Measurements from ENCODE around the gene UBR1. TPM values are rescaled to one million over a fixed set of nuclear protein-coding genes. Genes with fewer than 3 reads are reported as not detected.

The UBR1 gene
- total and polyA plus RNA-seq, 2 experiments from 2014 or later, result 17.2 to 19.6 TPM

- Mint-ChIP-seq H3K27ac (peak overlapping the region; percentile 66; the same call in 1 of the 2 replicates), H3K4me3 (peak overlapping the region; percentile 98), H3K9me3 (no peaks in the 10 kb centered on the region), H3K36me3 (ENCODE audit: low read depth) (no peaks in the 10 kb centered on the region), H3K27me3 (ENCODE audit: insufficient read depth, low read depth, poor library complexity) (peaks cover 9% of the 10 kb centered on the region), H3K4me1 (peaks cover 16% of the 10 kb centered on the region)
- DNase-seq (ENCODE audit: low spot score), result peak; percentile 67
- H3K4me3 ChIP-seq, result peak overlapping the region; percentile 89
- H3K79me2 ChIP-seq (replicated peaks; ENCODE audit: insufficient read depth), result peaks cover 44% of the 10 kb centered on the region
- H3F3A ChIP-seq (replicated peaks; ENCODE audit: low read depth), result no peaks in the 10 kb centered on the region
- H3K4me2 ChIP-seq, result peak overlapping the region; percentile 95
- no peak overlapping the region for H3K27ac ChIP-seq (ENCODE audit: low read depth)
- H2AFZ ChIP-seq, result peak overlapping the region; percentile 98
- peaks cover 8% of the 10 kb centered on the region; the same call in 1 of the 2 replicates for H4K20me1 ChIP-seq (replicated peaks; ENCODE audit: insufficient read depth)
- H3K4me1 ChIP-seq (ENCODE audit: insufficient read depth), result peaks cover 4% of the 10 kb centered on the region; the same call in 1 of the 2 replicates
- ATAC-seq, result peak; percentile 4
- H3K9me2 ChIP-seq (ENCODE audit: insufficient read depth), result no peaks in the 10 kb centered on the region
- TF ChIP-seq, protein P1, sequence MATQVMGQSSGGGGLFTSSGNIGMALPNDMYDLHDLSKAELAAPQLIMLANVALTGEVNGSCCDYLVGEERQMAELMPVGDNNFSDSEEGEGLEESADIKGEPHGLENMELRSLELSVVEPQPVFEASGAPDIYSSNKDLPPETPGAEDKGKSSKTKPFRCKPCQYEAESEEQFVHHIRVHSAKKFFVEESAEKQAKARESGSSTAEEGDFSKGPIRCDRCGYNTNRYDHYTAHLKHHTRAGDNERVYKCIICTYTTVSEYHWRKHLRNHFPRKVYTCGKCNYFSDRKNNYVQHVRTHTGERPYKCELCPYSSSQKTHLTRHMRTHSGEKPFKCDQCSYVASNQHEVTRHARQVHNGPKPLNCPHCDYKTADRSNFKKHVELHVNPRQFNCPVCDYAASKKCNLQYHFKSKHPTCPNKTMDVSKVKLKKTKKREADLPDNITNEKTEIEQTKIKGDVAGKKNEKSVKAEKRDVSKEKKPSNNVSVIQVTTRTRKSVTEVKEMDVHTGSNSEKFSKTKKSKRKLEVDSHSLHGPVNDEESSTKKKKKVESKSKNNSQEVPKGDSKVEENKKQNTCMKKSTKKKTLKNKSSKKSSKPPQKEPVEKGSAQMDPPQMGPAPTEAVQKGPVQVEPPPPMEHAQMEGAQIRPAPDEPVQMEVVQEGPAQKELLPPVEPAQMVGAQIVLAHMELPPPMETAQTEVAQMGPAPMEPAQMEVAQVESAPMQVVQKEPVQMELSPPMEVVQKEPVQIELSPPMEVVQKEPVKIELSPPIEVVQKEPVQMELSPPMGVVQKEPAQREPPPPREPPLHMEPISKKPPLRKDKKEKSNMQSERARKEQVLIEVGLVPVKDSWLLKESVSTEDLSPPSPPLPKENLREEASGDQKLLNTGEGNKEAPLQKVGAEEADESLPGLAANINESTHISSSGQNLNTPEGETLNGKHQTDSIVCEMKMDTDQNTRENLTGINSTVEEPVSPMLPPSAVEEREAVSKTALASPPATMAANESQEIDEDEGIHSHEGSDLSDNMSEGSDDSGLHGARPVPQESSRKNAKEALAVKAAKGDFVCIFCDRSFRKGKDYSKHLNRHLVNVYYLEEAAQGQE (IDR thresholded peaks at IDR 0.05; ENCODE audit: unreplicated experiment), result no peak
- TF ChIP-seq CREB1 (CRISPR knock-in tag; IDR thresholded peaks at IDR 0.05; ENCODE audit: low read depth) (no peak), ZNF462 (CRISPR knock-in tag; IDR thresholded peaks at IDR 0.05) (no peak), POLR2AphosphoS5 (IDR thresholded peaks at IDR 0.05; ENCODE audit: low read depth) (no peak), ZNF114 (CRISPR knock-in tag; IDR thresholded peaks at IDR 0.05) (no peak), ZNF331 (CRISPR knock-in tag; IDR thresholded peaks at IDR 0.05; ENCODE audit: low read depth) (no peak), ETS1 (IDR thresholded peaks at IDR 0.05) (no peak), STAT1 (IDR thresholded peaks at IDR 0.05; ENCODE audit: unreplicated experiment) (no peak)
- peaks cover 12% of the 10 kb centered on the region; the same call in 1 of the 2 replicates for H3K27me3 ChIP-seq (ENCODE audit: insufficient read depth)
- no peaks in the 10 kb centered on the region for H3K36me3 ChIP-seq (ENCODE audit: insufficient read depth)
Observed at GRCh38 chr15:42919799-42920518, 185.9 kb downstream of the UBR1 start.
